ENCODE data around the gene PLEKHM1. TPM values are rescaled to one million over a fixed set of nuclear protein-coding genes. Genes with fewer than 3 reads are reported as not detected.

Gene PLEKHM1
- total and polyA plus RNA-seq, 2 experiments from 2014 or later: 18.4 to 23.8 TPM

DNA sequence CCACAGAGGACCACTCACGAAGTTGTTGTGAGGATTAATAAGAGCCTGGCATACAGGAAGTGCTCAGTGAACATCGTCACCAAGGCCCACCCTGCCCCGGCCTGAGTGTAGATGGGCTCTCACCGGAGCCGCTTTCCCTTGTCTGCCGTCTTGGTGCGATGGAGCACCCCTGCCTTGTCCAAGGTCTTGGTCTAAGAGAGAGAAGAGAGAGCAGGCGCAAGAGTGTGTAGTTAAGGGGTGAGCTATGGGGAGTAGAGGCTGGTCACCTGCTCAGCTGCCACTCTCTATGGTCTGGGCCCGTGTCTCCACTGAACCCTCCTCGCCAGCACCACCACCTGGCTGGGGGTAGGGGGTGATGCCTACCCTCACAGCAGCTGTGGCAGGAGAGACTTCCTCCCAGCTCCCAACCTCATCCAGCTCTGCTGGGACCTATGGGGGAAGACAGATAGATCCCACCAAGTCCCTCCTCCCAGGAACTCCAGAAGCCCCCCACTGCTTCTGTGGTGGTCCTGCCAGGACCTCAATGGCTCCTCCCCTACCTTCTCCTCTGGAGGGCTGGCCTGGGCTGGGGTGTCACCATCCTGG is 86.5 kb downstream of the PLEKHM1 start:
- Histone ChIP-seq H3K36me3 (replicated peaks; ENCODE audit: insufficient read depth, low read depth) (no peaks in the 10 kb centered on the region), H3K9me3 (ENCODE audit: low read depth) (no peaks in the 10 kb centered on the region), H4K20me1 (ENCODE audit: insufficient read depth, poor library complexity, severe bottlenecking) (no peaks in the 10 kb centered on the region), H3K4me2 (no peak overlapping the region), H2AFZ (no peak overlapping the region), H3K79me2 (peaks cover 2% of the 10 kb centered on the region), H3K27ac (no peak overlapping the region), H3K27me3 (no peaks in the 10 kb centered on the region), H3K4me3 (no peak overlapping the region), H3K4me1 (ENCODE audit: insufficient read depth) (peaks cover 33% of the 10 kb centered on the region), H3K9me2 (replicated peaks; ENCODE audit: insufficient read depth) (no peaks in the 10 kb centered on the region)
- 96% methylated on average over 10 of the region's 10 CpGs for WGBS (ENCODE audit: low lambda C conversion rate, missing lambda C conversion rate)
- DNase-seq (ENCODE audit: low spot score): no peak
- no peak for TF ChIP-seq EZH2phosphoT487 (IDR thresholded peaks at IDR 0.05; ENCODE audit: low read depth, severe bottlenecking, unreplicated experiment)
- no peak for TF ChIP-seq EZH2 (IDR thresholded peaks at IDR 0.05; ENCODE audit: borderline replicate concordance)

DNA sequence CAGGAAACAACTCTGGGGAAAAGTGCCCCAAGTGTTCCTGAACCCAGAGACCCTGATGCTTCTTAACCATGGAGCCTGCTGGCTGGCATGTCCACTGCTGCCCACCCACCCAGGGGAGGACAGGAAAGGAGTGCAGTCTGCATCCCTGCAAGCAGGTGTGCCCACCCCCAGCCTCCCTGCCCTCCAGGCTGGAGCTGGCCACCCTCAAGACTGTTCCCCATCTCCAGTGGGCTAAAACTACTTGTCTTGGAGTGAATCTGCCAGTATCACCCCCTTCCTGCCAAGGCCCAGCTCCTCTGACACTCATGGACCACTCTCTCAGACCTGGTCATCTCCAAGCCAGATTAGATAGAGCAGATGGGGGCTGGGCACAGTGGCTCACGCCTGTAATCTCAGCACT is 87.6 kb downstream of the PLEKHM1 start:
- Histone ChIP-seq H3K27ac (no peak overlapping the region), H2AFZ (no peak overlapping the region), H3K79me2 (peaks cover 2% of the 10 kb centered on the region), H3K9me2 (replicated peaks; ENCODE audit: insufficient read depth) (no peaks in the 10 kb centered on the region), H3K4me2 (no peak overlapping the region), H4K20me1 (ENCODE audit: insufficient read depth, poor library complexity, severe bottlenecking) (no peaks in the 10 kb centered on the region), H3K9me3 (ENCODE audit: low read depth) (no peaks in the 10 kb centered on the region), H3K4me1 (ENCODE audit: insufficient read depth) (peaks cover 23% of the 10 kb centered on the region), H3K27me3 (no peaks in the 10 kb centered on the region), H3K4me3 (no peak overlapping the region), H3K36me3 (replicated peaks; ENCODE audit: insufficient read depth, low read depth) (no peaks in the 10 kb centered on the region)
- WGBS (ENCODE audit: low lambda C conversion rate, missing lambda C conversion rate): 93% methylated on average over 1 of the region's 1 CpG
- no peak for DNase-seq (ENCODE audit: low spot score)
- TF ChIP-seq EZH2phosphoT487 (IDR thresholded peaks at IDR 0.05; ENCODE audit: low read depth, severe bottlenecking, unreplicated experiment): no peak
- no peak for TF ChIP-seq EZH2 (IDR thresholded peaks at IDR 0.05; ENCODE audit: borderline replicate concordance)
- TF ChIP-seq, protein P1, sequence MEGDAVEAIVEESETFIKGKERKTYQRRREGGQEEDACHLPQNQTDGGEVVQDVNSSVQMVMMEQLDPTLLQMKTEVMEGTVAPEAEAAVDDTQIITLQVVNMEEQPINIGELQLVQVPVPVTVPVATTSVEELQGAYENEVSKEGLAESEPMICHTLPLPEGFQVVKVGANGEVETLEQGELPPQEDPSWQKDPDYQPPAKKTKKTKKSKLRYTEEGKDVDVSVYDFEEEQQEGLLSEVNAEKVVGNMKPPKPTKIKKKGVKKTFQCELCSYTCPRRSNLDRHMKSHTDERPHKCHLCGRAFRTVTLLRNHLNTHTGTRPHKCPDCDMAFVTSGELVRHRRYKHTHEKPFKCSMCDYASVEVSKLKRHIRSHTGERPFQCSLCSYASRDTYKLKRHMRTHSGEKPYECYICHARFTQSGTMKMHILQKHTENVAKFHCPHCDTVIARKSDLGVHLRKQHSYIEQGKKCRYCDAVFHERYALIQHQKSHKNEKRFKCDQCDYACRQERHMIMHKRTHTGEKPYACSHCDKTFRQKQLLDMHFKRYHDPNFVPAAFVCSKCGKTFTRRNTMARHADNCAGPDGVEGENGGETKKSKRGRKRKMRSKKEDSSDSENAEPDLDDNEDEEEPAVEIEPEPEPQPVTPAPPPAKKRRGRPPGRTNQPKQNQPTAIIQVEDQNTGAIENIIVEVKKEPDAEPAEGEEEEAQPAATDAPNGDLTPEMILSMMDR (IDR thresholded peaks at IDR 0.05; ENCODE audit: poor library complexity): no peak

DNA sequence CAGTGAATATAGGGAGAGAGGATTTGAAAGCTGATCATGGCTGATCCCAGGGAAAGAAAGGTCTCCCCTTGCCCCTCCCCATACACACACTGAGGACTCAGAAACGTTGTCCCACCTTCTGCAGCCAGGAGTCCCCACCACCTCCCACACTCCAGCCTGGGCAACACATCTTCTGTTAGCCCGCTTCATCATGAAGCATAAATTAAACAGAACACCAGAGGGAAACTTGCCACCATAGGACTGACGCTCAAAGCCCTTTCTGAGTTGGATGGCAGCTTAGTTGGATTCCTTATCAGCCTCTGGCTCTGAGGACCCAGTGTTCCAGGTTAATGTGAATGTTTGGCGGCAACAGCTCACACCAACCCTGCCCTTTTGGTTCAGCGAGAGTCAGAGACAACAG is 91.7 kb downstream of the PLEKHM1 start:
- Histone ChIP-seq H3K9me2 (replicated peaks; ENCODE audit: insufficient read depth) (no peaks in the 10 kb centered on the region), H3K4me1 (ENCODE audit: insufficient read depth) (no peaks in the 10 kb centered on the region), H3K36me3 (replicated peaks; ENCODE audit: insufficient read depth, low read depth) (no peaks in the 10 kb centered on the region), H3K4me2 (no peak overlapping the region), H3K4me3 (no peak overlapping the region), H3K9me3 (ENCODE audit: low read depth) (no peaks in the 10 kb centered on the region), H3K27ac (no peak overlapping the region), H3K27me3 (no peaks in the 10 kb centered on the region), H2AFZ (no peak overlapping the region), H3K79me2 (no peaks in the 10 kb centered on the region), H4K20me1 (ENCODE audit: insufficient read depth, poor library complexity, severe bottlenecking) (no peaks in the 10 kb centered on the region)
- TF ChIP-seq EZH2phosphoT487 (IDR thresholded peaks at IDR 0.05; ENCODE audit: low read depth, severe bottlenecking, unreplicated experiment): no peak
- no peak for TF ChIP-seq EZH2 (IDR thresholded peaks at IDR 0.05; ENCODE audit: borderline replicate concordance)
- TF ChIP-seq, protein P1 (IDR thresholded peaks at IDR 0.05; ENCODE audit: poor library complexity): no peak
- WGBS (ENCODE audit: low lambda C conversion rate, missing lambda C conversion rate): 75% methylated on average over 5 of the region's 5 CpGs
- no peak for DNase-seq (ENCODE audit: low spot score)

DNA sequence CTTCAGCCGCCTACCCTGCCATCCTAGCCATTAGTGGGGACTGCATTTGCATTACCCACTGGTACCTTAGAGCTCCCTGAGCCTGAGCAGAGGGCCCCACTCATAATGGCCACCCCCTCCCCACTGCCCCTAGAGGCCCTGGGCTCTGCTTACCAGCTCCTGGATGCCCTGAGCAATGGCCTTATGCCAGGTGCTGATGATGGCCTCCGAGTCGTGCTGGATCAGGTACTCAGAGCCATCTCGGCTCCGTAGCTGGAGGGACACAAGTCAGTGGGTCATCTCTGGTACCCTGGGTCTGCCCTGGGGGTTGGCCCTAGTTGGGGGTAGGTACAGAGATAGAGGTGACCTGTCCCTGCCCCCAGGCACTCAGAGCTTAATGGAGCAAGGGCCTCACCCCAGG is 92.7 kb downstream of the PLEKHM1 start:
- Histone ChIP-seq H3K4me3 (no peak overlapping the region), H3K9me3 (ENCODE audit: low read depth) (no peaks in the 10 kb centered on the region), H2AFZ (no peak overlapping the region), H3K36me3 (replicated peaks; ENCODE audit: insufficient read depth, low read depth) (no peaks in the 10 kb centered on the region), H3K4me1 (ENCODE audit: insufficient read depth) (no peaks in the 10 kb centered on the region), H3K4me2 (no peak overlapping the region), H3K9me2 (replicated peaks; ENCODE audit: insufficient read depth) (no peaks in the 10 kb centered on the region), H3K27ac (no peak overlapping the region), H4K20me1 (ENCODE audit: insufficient read depth, poor library complexity, severe bottlenecking) (no peaks in the 10 kb centered on the region), H3K27me3 (no peaks in the 10 kb centered on the region), H3K79me2 (no peaks in the 10 kb centered on the region)
- WGBS (ENCODE audit: low lambda C conversion rate, missing lambda C conversion rate): 94% methylated on average over 5 of the region's 5 CpGs
- TF ChIP-seq EZH2 (IDR thresholded peaks at IDR 0.05; ENCODE audit: borderline replicate concordance): no peak
- no peak for TF ChIP-seq EZH2phosphoT487 (IDR thresholded peaks at IDR 0.05; ENCODE audit: low read depth, severe bottlenecking, unreplicated experiment)
- TF ChIP-seq, protein P1 (IDR thresholded peaks at IDR 0.05; ENCODE audit: poor library complexity): no peak
- no peak for DNase-seq (ENCODE audit: low spot score)
